Esophagus squamous epithelium (tissue), 4 donors: Measurements from ENCODE around the gene TANC1.

Experiments
- CTCF ChIP-seq, 6 experiments: fragments of 450-650 bp in 4 of 6; fragments of 200-600 bp in 2 of 6; sonication (generic) in 2 of 6; IDR thresholded peaks; one replicate each; pipeline ENCODE4 v1.5.1; 2016 to 2019; ENCODE audit warnings: antibody characterized with exemption in 6 of 6, mild to moderate bottlenecking in 4 of 6, moderate library complexity in 4 of 6
- POLR2A ChIP-seq, 4 donors: fragments of 450-650 bp; IDR thresholded peaks; one replicate each; pipeline ENCODE4 v1.6.1; 2017; ENCODE audit warnings: antibody characterized with exemption in 4 of 4, mild to moderate bottlenecking in 4 of 4, moderate library complexity in 3 of 4

- TF ChIP-seq CTCF (IDR thresholded peaks at IDR 0.05) (no peak), POLR2A (IDR thresholded peaks at IDR 0.05) (no peak)
These were observed 2.8 kb upstream of the TANC1 start for GRCh38 chr2:158965641-158966040.
